Endothelial cell of umbilical vein (primary cell): ENCODE measurements around the gene DHX29.

Source experiments
- EZH2 ChIP-seq: IDR thresholded peaks from 2 replicates; pipeline ENCODE4 v1.6.1; 2012; ENCODE audit warnings: borderline replicate concordance, low read depth, mild to moderate bottlenecking, moderate library complexity, low read length, inconsistent platforms; ENCODE audit not compliant: severe bottlenecking
- TF ChIP-seq, protein P1 (sequence below), 2 donors: IDR thresholded peaks; 1 replicate in 1 of 2; 2 replicates in 1 of 2; pipeline ENCODE4 v1.5.1; 2011; ENCODE audit warnings: low read length in 2 of 2, mild to moderate bottlenecking in 2 of 2, moderate library complexity in 2 of 2, control low read depth in 1 of 2, inconsistent platforms in 1 of 2, low read depth in 1 of 2; ENCODE audit not compliant: insufficient read depth in 1 of 2; ENCODE audit errors: extremely low read depth in 1 of 2

DNA sequence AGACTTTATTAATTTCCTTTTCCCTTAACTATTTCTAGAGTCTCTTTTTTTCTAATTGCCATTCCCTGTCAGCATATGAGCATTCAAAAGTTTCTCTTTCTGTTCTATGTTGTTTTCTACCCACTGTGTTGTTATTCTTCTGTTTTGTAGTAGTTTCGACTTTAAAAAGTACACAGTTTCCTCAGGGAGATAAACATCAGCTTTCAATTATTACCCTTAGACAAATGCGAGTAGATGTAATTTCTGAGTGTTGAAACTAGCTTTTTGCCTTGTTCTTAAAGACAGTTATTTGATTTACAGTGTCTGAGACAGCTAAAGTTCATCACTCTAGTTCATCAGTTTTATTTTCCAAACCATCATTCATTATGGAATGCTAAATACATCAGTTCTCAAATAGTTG, 19.8 kb upstream of the DHX29 start:
- no peak for TF ChIP-seq EZH2
- TF ChIP-seq, protein P1, sequence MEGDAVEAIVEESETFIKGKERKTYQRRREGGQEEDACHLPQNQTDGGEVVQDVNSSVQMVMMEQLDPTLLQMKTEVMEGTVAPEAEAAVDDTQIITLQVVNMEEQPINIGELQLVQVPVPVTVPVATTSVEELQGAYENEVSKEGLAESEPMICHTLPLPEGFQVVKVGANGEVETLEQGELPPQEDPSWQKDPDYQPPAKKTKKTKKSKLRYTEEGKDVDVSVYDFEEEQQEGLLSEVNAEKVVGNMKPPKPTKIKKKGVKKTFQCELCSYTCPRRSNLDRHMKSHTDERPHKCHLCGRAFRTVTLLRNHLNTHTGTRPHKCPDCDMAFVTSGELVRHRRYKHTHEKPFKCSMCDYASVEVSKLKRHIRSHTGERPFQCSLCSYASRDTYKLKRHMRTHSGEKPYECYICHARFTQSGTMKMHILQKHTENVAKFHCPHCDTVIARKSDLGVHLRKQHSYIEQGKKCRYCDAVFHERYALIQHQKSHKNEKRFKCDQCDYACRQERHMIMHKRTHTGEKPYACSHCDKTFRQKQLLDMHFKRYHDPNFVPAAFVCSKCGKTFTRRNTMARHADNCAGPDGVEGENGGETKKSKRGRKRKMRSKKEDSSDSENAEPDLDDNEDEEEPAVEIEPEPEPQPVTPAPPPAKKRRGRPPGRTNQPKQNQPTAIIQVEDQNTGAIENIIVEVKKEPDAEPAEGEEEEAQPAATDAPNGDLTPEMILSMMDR (IDR thresholded peaks at IDR 0.05; ENCODE audit: extremely low read depth in 1 of 2, insufficient read depth in 1 of 2, low read depth in 1 of 2, low read length in 2 of 2) = no peak
